ENCODE results near the gene IL17RE.
"Not testable (repeated sequence)": the region's sequence is repeated elsewhere in the genome, so short reads cannot be mapped to it uniquely, and the experiment has no call there.

The IL17RE gene

GRCh38 chr3:9934993-9935392, 32.3 kb downstream of the IL17RE start:
- Histone ChIP-seq H3K27ac (ENCODE audit: low read depth, low read length) (no peak overlapping the region), H3K4me3 (ENCODE audit: low read depth, low read length) (peak overlapping the region; percentile 87), H3K27me3 (ENCODE audit: insufficient read depth, low read length) (no peaks in the 10 kb centered on the region), H3K4me1 (ENCODE audit: control insufficient read depth, insufficient read depth, low read length, unreplicated experiment) (peaks cover 11% of the 10 kb centered on the region), H2AFZ (ENCODE audit: low read length, unreplicated experiment) (no peak overlapping the region), H3K36me3 (ENCODE audit: insufficient read depth, low read length) (peaks cover 13% of the 10 kb centered on the region; the same call in 1 of the 2 replicates), H3K79me2 (ENCODE audit: control insufficient read depth, insufficient read depth, low read length, unreplicated experiment) (no peaks in the 10 kb centered on the region)

- Histone ChIP-seq H3K4me3 (ENCODE audit: low read depth, low read length) (no peak overlapping the region), H3K27ac (ENCODE audit: low read depth, low read length) (no peak overlapping the region), H3K27me3 (ENCODE audit: insufficient read depth, low read length) (no peaks in the 10 kb centered on the region), H2AFZ (ENCODE audit: low read length, unreplicated experiment) (no peak overlapping the region), H3K4me1 (ENCODE audit: control insufficient read depth, insufficient read depth, low read length, unreplicated experiment) (peaks cover 11% of the 10 kb centered on the region), H3K36me3 (ENCODE audit: insufficient read depth, low read length) (0 out of 2 replicates have a peak, but pooled peaks cover 4% of the 10 kb centered on the region), H3K79me2 (ENCODE audit: control insufficient read depth, insufficient read depth, low read length, unreplicated experiment) (no peaks in the 10 kb centered on the region)
Measured at GRCh38 chr3:9935966-9936510, 33.4 kb downstream of the IL17RE start.

GRCh38 chr3:9937486-9938238, 35.0 kb downstream of the IL17RE start:
- no peak overlapping the region for H3K27ac ChIP-seq (ENCODE audit: low read depth, low read length)

GRCh38 chr3:9938966-9939365, 36.3 kb downstream of the IL17RE start:
- no peak overlapping the region for H3K4me3 ChIP-seq (ENCODE audit: low read depth, low read length)
- H3K79me2 ChIP-seq (ENCODE audit: control insufficient read depth, insufficient read depth, low read length, unreplicated experiment): no peaks in the 10 kb centered on the region
- peaks cover 8% of the 10 kb centered on the region for H3K4me1 ChIP-seq (ENCODE audit: control insufficient read depth, insufficient read depth, low read length, unreplicated experiment)
- H3K27me3 ChIP-seq (ENCODE audit: insufficient read depth, low read length): no peaks in the 10 kb centered on the region
- H3K27ac ChIP-seq (ENCODE audit: low read depth, low read length): no peak overlapping the region
- H3K36me3 ChIP-seq (ENCODE audit: insufficient read depth, low read length): 0 out of 2 replicates have a peak, but pooled peaks cover 4% of the 10 kb centered on the region
- H2AFZ ChIP-seq (ENCODE audit: low read length, unreplicated experiment): no peak overlapping the region

More at GRCh38 chr3:9937486-9938238, 35.0 kb downstream of the IL17RE start:
- no peaks in the 10 kb centered on the region for H3K79me2 ChIP-seq (ENCODE audit: control insufficient read depth, insufficient read depth, low read length, unreplicated experiment)
- H3K4me1 ChIP-seq (ENCODE audit: control insufficient read depth, insufficient read depth, low read length, unreplicated experiment): peaks cover 8% of the 10 kb centered on the region
- H3K27me3 ChIP-seq (ENCODE audit: insufficient read depth, low read length): no peaks in the 10 kb centered on the region
- 0 out of 2 replicates have a peak, but pooled peaks cover 4% of the 10 kb centered on the region for H3K36me3 ChIP-seq (ENCODE audit: insufficient read depth, low read length)
- H3K4me3 ChIP-seq (ENCODE audit: low read depth, low read length): no peak overlapping the region
- H2AFZ ChIP-seq (ENCODE audit: low read length, unreplicated experiment): no peak overlapping the region

- not testable (repeated sequence) for H3K4me1 ChIP-seq (ENCODE audit: control insufficient read depth, insufficient read depth, low read length, unreplicated experiment); H3K4me3 ChIP-seq (ENCODE audit: low read depth, low read length); H3K79me2 ChIP-seq (ENCODE audit: control insufficient read depth, insufficient read depth, low read length, unreplicated experiment); H3K27me3 ChIP-seq (ENCODE audit: insufficient read depth, low read length); H3K27ac ChIP-seq (ENCODE audit: low read depth, low read length); H3K36me3 ChIP-seq (ENCODE audit: insufficient read depth, low read length); H2AFZ ChIP-seq (ENCODE audit: low read length, unreplicated experiment)
Measured at GRCh38 chr3:9939906-9940305, 37.3 kb downstream of the IL17RE start.

- no peak overlapping the region for H2AFZ ChIP-seq (ENCODE audit: low read length, unreplicated experiment)
- H3K27ac ChIP-seq (ENCODE audit: low read depth, low read length): no peak overlapping the region
- H3K4me3 ChIP-seq (ENCODE audit: low read depth, low read length): no peak overlapping the region
- H3K27me3 ChIP-seq (ENCODE audit: insufficient read depth, low read length): no peaks in the 10 kb centered on the region
- no peaks in the 10 kb centered on the region for H3K4me1 ChIP-seq (ENCODE audit: control insufficient read depth, insufficient read depth, low read length, unreplicated experiment)
- 0 out of 2 replicates have a peak, but pooled peaks cover 4% of the 10 kb centered on the region for H3K36me3 ChIP-seq (ENCODE audit: insufficient read depth, low read length)
- H3K79me2 ChIP-seq (ENCODE audit: control insufficient read depth, insufficient read depth, low read length, unreplicated experiment): no peaks in the 10 kb centered on the region
Measured at GRCh38 chr3:9940746-9941145, 38.1 kb downstream of the IL17RE start.

- Histone ChIP-seq H3K4me3 (ENCODE audit: low read depth, low read length) (no peak overlapping the region), H3K27ac (ENCODE audit: low read depth, low read length) (no peak overlapping the region), H3K79me2 (ENCODE audit: control insufficient read depth, insufficient read depth, low read length, unreplicated experiment) (no peaks in the 10 kb centered on the region), H2AFZ (ENCODE audit: low read length, unreplicated experiment) (no peak overlapping the region), H3K36me3 (ENCODE audit: insufficient read depth, low read length) (no peaks in the 10 kb centered on the region), H3K4me1 (ENCODE audit: control insufficient read depth, insufficient read depth, low read length, unreplicated experiment) (no peaks in the 10 kb centered on the region), H3K27me3 (ENCODE audit: insufficient read depth, low read length) (no peaks in the 10 kb centered on the region)
Measured at GRCh38 chr3:9942164-9942563, 39.5 kb downstream of the IL17RE start.

- no peak overlapping the region for H3K4me3 ChIP-seq (ENCODE audit: low read depth, low read length)
- no peaks in the 10 kb centered on the region for H3K36me3 ChIP-seq (ENCODE audit: insufficient read depth, low read length)
- H3K4me1 ChIP-seq (ENCODE audit: control insufficient read depth, insufficient read depth, low read length, unreplicated experiment): peaks cover 6% of the 10 kb centered on the region
- no peaks in the 10 kb centered on the region for H3K27me3 ChIP-seq (ENCODE audit: insufficient read depth, low read length)
- no peaks in the 10 kb centered on the region for H3K79me2 ChIP-seq (ENCODE audit: control insufficient read depth, insufficient read depth, low read length, unreplicated experiment)
- H2AFZ ChIP-seq (ENCODE audit: low read length, unreplicated experiment): no peak overlapping the region
- H3K27ac ChIP-seq (ENCODE audit: low read depth, low read length): no peak overlapping the region
Measured at GRCh38 chr3:9942934-9943690, 40.5 kb downstream of the IL17RE start.

- Histone ChIP-seq H3K79me2 (ENCODE audit: control insufficient read depth, insufficient read depth, low read length, unreplicated experiment) (no peaks in the 10 kb centered on the region), H3K4me1 (ENCODE audit: control insufficient read depth, insufficient read depth, low read length, unreplicated experiment) (peaks cover 6% of the 10 kb centered on the region), H3K4me3 (ENCODE audit: low read depth, low read length) (no peak overlapping the region), H3K27ac (ENCODE audit: low read depth, low read length) (no peak overlapping the region), H2AFZ (ENCODE audit: low read length, unreplicated experiment) (no peak overlapping the region), H3K36me3 (ENCODE audit: insufficient read depth, low read length) (no peaks in the 10 kb centered on the region), H3K27me3 (ENCODE audit: insufficient read depth, low read length) (no peaks in the 10 kb centered on the region)
Measured at GRCh38 chr3:9944271-9944670, 41.6 kb downstream of the IL17RE start.

- no peaks in the 10 kb centered on the region for H3K27me3 ChIP-seq (ENCODE audit: insufficient read depth, low read length)
- H3K4me1 ChIP-seq (ENCODE audit: control insufficient read depth, insufficient read depth, low read length, unreplicated experiment): peaks cover 6% of the 10 kb centered on the region
- H3K27ac ChIP-seq (ENCODE audit: low read depth, low read length): no peak overlapping the region
- H3K4me3 ChIP-seq (ENCODE audit: low read depth, low read length): peak overlapping the region; percentile 86
- no peaks in the 10 kb centered on the region for H3K36me3 ChIP-seq (ENCODE audit: insufficient read depth, low read length)
- no peak overlapping the region for H2AFZ ChIP-seq (ENCODE audit: low read length, unreplicated experiment)
- H3K79me2 ChIP-seq (ENCODE audit: control insufficient read depth, insufficient read depth, low read length, unreplicated experiment): no peaks in the 10 kb centered on the region
Measured at GRCh38 chr3:9945358-9945757, 42.7 kb downstream of the IL17RE start.

Measured in ACC112 (cell line).